ENCODE results near the gene ZNF195. TPM values are rescaled to one million over a fixed set of nuclear protein-coding genes. Genes with fewer than 3 reads are reported as not detected.
"Not testable (repeated sequence)": the region's sequence is repeated elsewhere in the genome, so short reads cannot be mapped to it uniquely, and the experiment has no call there.

ZNF195 gene
- total and polyA plus RNA-seq, 4 donors = 13.2 to 29.6 (median 19.6) TPM

- H3K36me3 ChIP-seq (ENCODE audit: control insufficient read depth in 4 of 4, insufficient read depth in 4 of 4, low read length in 4 of 4) = no peaks in the 10 kb centered on the region
- H3K27me3 ChIP-seq (ENCODE audit: control insufficient read depth in 3 of 3, insufficient read depth in 3 of 3, low read length in 2 of 3) = peaks cover 0 to 10% (median 6%) of the 10 kb centered on the region in 3 donors
- peaks cover 0 to 2% (median 0%) of the 10 kb centered on the region in 4 donors for H3K9me3 ChIP-seq (ENCODE audit: control insufficient read depth in 4 of 4, insufficient read depth in 3 of 4, low read length in 3 of 4)
- DNase-seq (no peak), ATAC-seq (ENCODE audit: insufficient read depth, low FRiP score) (peak; percentile 17)
- H3K4me1 ChIP-seq (ENCODE audit: control insufficient read depth in 5 of 5, insufficient read depth in 5 of 5, low read length in 5 of 5) = peaks cover 0 to 2% (median 0%) of the 10 kb centered on the region in 5 donors
- WGBS, 2 donors = 63 to 85% methylated on average over 7 of the region's 7 CpGs
- H3K4me3 ChIP-seq = no peak overlapping the region
- no peak overlapping the region for H3K27ac ChIP-seq (ENCODE audit: low read depth in 1 of 2, low read length in 1 of 2)
- no peak overlapping the region for H3K9ac ChIP-seq (ENCODE audit: insufficient read depth in 1 of 2, low read length in 2 of 2)
- TF ChIP-seq CTCF (IDR thresholded peaks at IDR 0.05; ENCODE audit: control extremely low read depth, extremely low read depth) = no peak
Observed at GRCh38 chr11:3338569-3339339, 40.2 kb downstream of the ZNF195 start.

- not testable (repeated sequence) for DNase-seq; ATAC-seq (ENCODE audit: insufficient read depth, low FRiP score); H3K36me3 ChIP-seq (ENCODE audit: control insufficient read depth in 4 of 4, insufficient read depth in 4 of 4, low read length in 4 of 4); H3K4me1 ChIP-seq (ENCODE audit: control insufficient read depth in 5 of 5, insufficient read depth in 5 of 5, low read length in 5 of 5); H3K4me3 ChIP-seq; H3K27me3 ChIP-seq (ENCODE audit: control insufficient read depth in 3 of 3, insufficient read depth in 3 of 3, low read length in 2 of 3); H3K9ac ChIP-seq (ENCODE audit: insufficient read depth in 1 of 2, low read length in 2 of 2); H3K27ac ChIP-seq (ENCODE audit: low read depth in 1 of 2, low read length in 1 of 2); H3K9me3 ChIP-seq (ENCODE audit: control insufficient read depth in 4 of 4, insufficient read depth in 3 of 4, low read length in 3 of 4)
- WGBS, 2 donors = 31% methylated on average over 3 of the region's 10 CpGs; no CpG with 5 or more reads in 1 of the 2 donors
Observed at GRCh38 chr11:3336420-3336819, 42.5 kb downstream of the ZNF195 start.

GRCh38 chr11:3333157-3333556 lies 45.8 kb downstream of the ZNF195 start:
- WGBS, 2 donors = no CpG with 5 or more reads among the region's 8 CpGs
- ATAC-seq (ENCODE audit: insufficient read depth, low FRiP score); H3K36me3 ChIP-seq (ENCODE audit: control insufficient read depth in 4 of 4, insufficient read depth in 4 of 4, low read length in 4 of 4); H3K9me3 ChIP-seq (ENCODE audit: control insufficient read depth in 4 of 4, insufficient read depth in 3 of 4, low read length in 3 of 4); H3K27me3 ChIP-seq (ENCODE audit: control insufficient read depth in 3 of 3, insufficient read depth in 3 of 3, low read length in 2 of 3); DNase-seq; H3K4me3 ChIP-seq; H3K9ac ChIP-seq (ENCODE audit: insufficient read depth in 1 of 2, low read length in 2 of 2); H3K27ac ChIP-seq (ENCODE audit: low read depth in 1 of 2, low read length in 1 of 2); H3K4me1 ChIP-seq (ENCODE audit: control insufficient read depth in 5 of 5, insufficient read depth in 5 of 5, low read length in 5 of 5): not testable (repeated sequence)

- not testable (repeated sequence) for H3K4me1 ChIP-seq (ENCODE audit: control insufficient read depth in 5 of 5, insufficient read depth in 5 of 5, low read length in 5 of 5); H3K36me3 ChIP-seq (ENCODE audit: control insufficient read depth in 4 of 4, insufficient read depth in 4 of 4, low read length in 4 of 4); H3K9me3 ChIP-seq (ENCODE audit: control insufficient read depth in 4 of 4, insufficient read depth in 3 of 4, low read length in 3 of 4); DNase-seq; ATAC-seq (ENCODE audit: insufficient read depth, low FRiP score); H3K27me3 ChIP-seq (ENCODE audit: control insufficient read depth in 3 of 3, insufficient read depth in 3 of 3, low read length in 2 of 3); H3K9ac ChIP-seq (ENCODE audit: insufficient read depth in 1 of 2, low read length in 2 of 2); H3K4me3 ChIP-seq; H3K27ac ChIP-seq (ENCODE audit: low read depth in 1 of 2, low read length in 1 of 2)
- WGBS, 2 donors = no CpG with 5 or more reads among the region's 3 CpGs
Observed at GRCh38 chr11:3331078-3331477, 47.9 kb downstream of the ZNF195 start.

- H3K9me3 ChIP-seq (ENCODE audit: control insufficient read depth in 4 of 4, insufficient read depth in 3 of 4, low read length in 3 of 4); H3K27me3 ChIP-seq (ENCODE audit: control insufficient read depth in 3 of 3, insufficient read depth in 3 of 3, low read length in 2 of 3); H3K36me3 ChIP-seq (ENCODE audit: control insufficient read depth in 4 of 4, insufficient read depth in 4 of 4, low read length in 4 of 4); H3K9ac ChIP-seq (ENCODE audit: insufficient read depth in 1 of 2, low read length in 2 of 2); H3K27ac ChIP-seq (ENCODE audit: low read depth in 1 of 2, low read length in 1 of 2); H3K4me3 ChIP-seq; DNase-seq; ATAC-seq (ENCODE audit: insufficient read depth, low FRiP score); H3K4me1 ChIP-seq (ENCODE audit: control insufficient read depth in 5 of 5, insufficient read depth in 5 of 5, low read length in 5 of 5): not testable (repeated sequence)
- no CpG with 5 or more reads among the region's 12 CpGs for WGBS, 2 donors
Observed at GRCh38 chr11:3330064-3330463, 48.9 kb downstream of the ZNF195 start.

GRCh38 chr11:3328503-3328902 lies 50.4 kb downstream of the ZNF195 start:
- H3K4me1 ChIP-seq (ENCODE audit: control insufficient read depth in 5 of 5, insufficient read depth in 5 of 5, low read length in 5 of 5); DNase-seq; H3K36me3 ChIP-seq (ENCODE audit: control insufficient read depth in 4 of 4, insufficient read depth in 4 of 4, low read length in 4 of 4); H3K27me3 ChIP-seq (ENCODE audit: control insufficient read depth in 3 of 3, insufficient read depth in 3 of 3, low read length in 2 of 3); ATAC-seq (ENCODE audit: insufficient read depth, low FRiP score); H3K27ac ChIP-seq (ENCODE audit: low read depth in 1 of 2, low read length in 1 of 2); H3K4me3 ChIP-seq; H3K9me3 ChIP-seq (ENCODE audit: control insufficient read depth in 4 of 4, insufficient read depth in 3 of 4, low read length in 3 of 4); H3K9ac ChIP-seq (ENCODE audit: insufficient read depth in 1 of 2, low read length in 2 of 2): not testable (repeated sequence)
- no CpG with 5 or more reads among the region's 4 CpGs for WGBS, 2 donors

GRCh38 chr11:3326450-3326849 lies 52.5 kb downstream of the ZNF195 start:
- not testable (repeated sequence) for H3K9ac ChIP-seq (ENCODE audit: insufficient read depth in 1 of 2, low read length in 2 of 2); H3K4me1 ChIP-seq (ENCODE audit: control insufficient read depth in 5 of 5, insufficient read depth in 5 of 5, low read length in 5 of 5); H3K27me3 ChIP-seq (ENCODE audit: control insufficient read depth in 3 of 3, insufficient read depth in 3 of 3, low read length in 2 of 3); H3K36me3 ChIP-seq (ENCODE audit: control insufficient read depth in 4 of 4, insufficient read depth in 4 of 4, low read length in 4 of 4); ATAC-seq (ENCODE audit: insufficient read depth, low FRiP score); DNase-seq; H3K4me3 ChIP-seq; H3K27ac ChIP-seq (ENCODE audit: low read depth in 1 of 2, low read length in 1 of 2); H3K9me3 ChIP-seq (ENCODE audit: control insufficient read depth in 4 of 4, insufficient read depth in 3 of 4, low read length in 3 of 4)
- no CpG with 5 or more reads among the region's 13 CpGs for WGBS, 2 donors

Data from lung (tissue), 12 donors.